A549 (cell line): ENCODE measurements around the gene VDAC1.

Experiments
- JUN ChIP-seq, 2 experiments: fragments of >200 bp; sonication (Bioruptor Twin); formaldehyde crosslinking; IDR thresholded peaks; 2 replicates in 1 of 2; 3 replicates in 1 of 2; pipeline ENCODE4 v1.6.1; 2016 to 2017
- RAD21 ChIP-seq, 2 experiments: fragments of >200 bp in 1 of 2; sonication (Bioruptor Twin) in 1 of 2; formaldehyde crosslinking in 1 of 2; IDR thresholded peaks in 1 of 2; conservative IDR thresholded peaks in 1 of 2; 2 replicates in 1 of 2; 3 replicates in 1 of 2; pipeline ENCODE4 v1.6.1; 2012 to 2018; ENCODE audit warnings: inconsistent platforms in 1 of 2
- RFX5 ChIP-seq: fragments of 450-650 bp; IDR thresholded peaks from 2 replicates; pipeline ENCODE4 v1.7.1; 2014; ENCODE audit warnings: antibody characterized with exemption, mild to moderate bottlenecking, moderate library complexity
- TF ChIP-seq, protein P1 (sequence below): fragments of 150-350 bp; IDR thresholded peaks from 2 replicates; pipeline ENCODE4 v1.6.1; 2014; ENCODE audit warnings: low read depth, mild to moderate bottlenecking, low read length
- TF ChIP-seq, protein P2 (sequence below): fragments of >200 bp; sonication (Bioruptor Twin); formaldehyde crosslinking; IDR thresholded peaks from 3 replicates; pipeline ENCODE4 v1.5.1; 2016

DNA sequence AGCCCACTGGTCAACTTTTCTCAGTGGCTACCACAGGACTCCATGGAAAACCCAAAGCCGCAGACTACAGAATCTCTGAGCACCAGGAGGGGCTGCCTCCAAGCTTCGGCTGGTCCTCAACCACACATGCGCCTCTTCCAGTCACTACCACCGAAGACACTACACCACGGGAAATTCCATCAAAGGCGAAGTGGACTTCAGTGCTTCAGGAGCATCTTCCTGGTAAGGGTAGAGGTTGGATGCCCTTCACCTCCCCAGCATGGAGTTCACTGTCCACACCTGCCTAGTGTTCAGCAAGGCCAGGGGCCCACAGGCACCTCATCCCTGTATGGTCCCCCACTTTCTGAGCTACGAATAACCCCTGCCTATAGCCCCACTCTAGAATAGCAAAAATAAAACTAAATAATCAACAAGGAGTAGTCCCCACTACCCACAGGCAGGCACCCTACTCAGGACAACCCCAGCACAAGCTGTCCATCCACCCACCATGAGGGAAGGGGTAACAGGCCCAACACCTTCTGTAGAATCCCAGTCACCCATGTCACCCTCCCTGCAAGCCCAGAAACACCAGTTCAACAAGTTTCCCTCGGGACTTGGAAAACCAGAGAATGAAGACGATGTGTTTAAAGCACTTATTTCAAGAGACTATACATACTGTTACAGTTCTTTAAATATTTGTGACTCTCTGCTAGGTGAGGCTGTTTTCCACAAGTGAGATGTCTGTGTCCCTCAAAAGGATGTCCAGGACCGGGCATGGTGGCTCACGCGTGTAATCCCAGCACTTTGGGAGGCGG lies 2.6 kb downstream of the VDAC1 start:
- TF ChIP-seq, protein P1, sequence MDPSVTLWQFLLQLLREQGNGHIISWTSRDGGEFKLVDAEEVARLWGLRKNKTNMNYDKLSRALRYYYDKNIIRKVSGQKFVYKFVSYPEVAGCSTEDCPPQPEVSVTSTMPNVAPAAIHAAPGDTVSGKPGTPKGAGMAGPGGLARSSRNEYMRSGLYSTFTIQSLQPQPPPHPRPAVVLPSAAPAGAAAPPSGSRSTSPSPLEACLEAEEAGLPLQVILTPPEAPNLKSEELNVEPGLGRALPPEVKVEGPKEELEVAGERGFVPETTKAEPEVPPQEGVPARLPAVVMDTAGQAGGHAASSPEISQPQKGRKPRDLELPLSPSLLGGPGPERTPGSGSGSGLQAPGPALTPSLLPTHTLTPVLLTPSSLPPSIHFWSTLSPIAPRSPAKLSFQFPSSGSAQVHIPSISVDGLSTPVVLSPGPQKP = no peak
- TF ChIP-seq RFX5 = no peak
- TF ChIP-seq, protein P2, sequence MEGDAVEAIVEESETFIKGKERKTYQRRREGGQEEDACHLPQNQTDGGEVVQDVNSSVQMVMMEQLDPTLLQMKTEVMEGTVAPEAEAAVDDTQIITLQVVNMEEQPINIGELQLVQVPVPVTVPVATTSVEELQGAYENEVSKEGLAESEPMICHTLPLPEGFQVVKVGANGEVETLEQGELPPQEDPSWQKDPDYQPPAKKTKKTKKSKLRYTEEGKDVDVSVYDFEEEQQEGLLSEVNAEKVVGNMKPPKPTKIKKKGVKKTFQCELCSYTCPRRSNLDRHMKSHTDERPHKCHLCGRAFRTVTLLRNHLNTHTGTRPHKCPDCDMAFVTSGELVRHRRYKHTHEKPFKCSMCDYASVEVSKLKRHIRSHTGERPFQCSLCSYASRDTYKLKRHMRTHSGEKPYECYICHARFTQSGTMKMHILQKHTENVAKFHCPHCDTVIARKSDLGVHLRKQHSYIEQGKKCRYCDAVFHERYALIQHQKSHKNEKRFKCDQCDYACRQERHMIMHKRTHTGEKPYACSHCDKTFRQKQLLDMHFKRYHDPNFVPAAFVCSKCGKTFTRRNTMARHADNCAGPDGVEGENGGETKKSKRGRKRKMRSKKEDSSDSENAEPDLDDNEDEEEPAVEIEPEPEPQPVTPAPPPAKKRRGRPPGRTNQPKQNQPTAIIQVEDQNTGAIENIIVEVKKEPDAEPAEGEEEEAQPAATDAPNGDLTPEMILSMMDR = no peak
- no peak for TF ChIP-seq RAD21 (conservative IDR thresholded peaks at IDR 0.05 in 1 of 2, IDR thresholded peaks at IDR 0.05 in 1 of 2)
- TF ChIP-seq JUN (IDR thresholded peaks at IDR 0.05) = no peak
